Activated CD8-positive, alpha-beta memory T cell treated with anti-CD3 and anti-CD28 coated beads for 36 hours (primary cell): ENCODE measurements around the gene SH3BP5. TPM values are rescaled to one million over a fixed set of nuclear protein-coding genes. Genes with fewer than 3 reads are reported as not detected.

Experiments used
- CTCF ChIA-PET: fragments of 350-600 bp; sonication (Branson Sonifier 250); formaldehyde crosslinking; loops from one replicate; lab custom pipeline; 2021; ENCODE audit warnings: antibody characterized with exemption; lab: Charles Lee
- POLR2A ChIA-PET: fragments of 350-600 bp; sonication (Branson Sonifier 250); formaldehyde crosslinking; loops from one replicate; lab custom pipeline; 2021; ENCODE audit warnings: antibody characterized with exemption; lab: Charles Lee
- total RNA-seq, 2 experiments: library from RNA; stranded (reverse); gene quantifications; one replicate each; pipeline ENCODE4 v1.2.3, GENCODE V29; 2021

SH3BP5 gene
- total RNA-seq, 2 experiments from 2014 or later = 8.5 to 8.6 TPM

- CTCF ChIA-PET = interaction anchor here (2.5 kb wide), 1 partner anchor 11 kb away, joined by 9 read pairs; no protein-coding TSS in a partner anchor
- POLR2A ChIA-PET = no interaction called here
Measured at GRCh38 chr3:15256861-15257341, 75.5 kb downstream of the SH3BP5 start.

GRCh38 chr3:15255215-15255614 is 77.2 kb downstream of the SH3BP5 start:
- POLR2A ChIA-PET = no interaction called here

DNA sequence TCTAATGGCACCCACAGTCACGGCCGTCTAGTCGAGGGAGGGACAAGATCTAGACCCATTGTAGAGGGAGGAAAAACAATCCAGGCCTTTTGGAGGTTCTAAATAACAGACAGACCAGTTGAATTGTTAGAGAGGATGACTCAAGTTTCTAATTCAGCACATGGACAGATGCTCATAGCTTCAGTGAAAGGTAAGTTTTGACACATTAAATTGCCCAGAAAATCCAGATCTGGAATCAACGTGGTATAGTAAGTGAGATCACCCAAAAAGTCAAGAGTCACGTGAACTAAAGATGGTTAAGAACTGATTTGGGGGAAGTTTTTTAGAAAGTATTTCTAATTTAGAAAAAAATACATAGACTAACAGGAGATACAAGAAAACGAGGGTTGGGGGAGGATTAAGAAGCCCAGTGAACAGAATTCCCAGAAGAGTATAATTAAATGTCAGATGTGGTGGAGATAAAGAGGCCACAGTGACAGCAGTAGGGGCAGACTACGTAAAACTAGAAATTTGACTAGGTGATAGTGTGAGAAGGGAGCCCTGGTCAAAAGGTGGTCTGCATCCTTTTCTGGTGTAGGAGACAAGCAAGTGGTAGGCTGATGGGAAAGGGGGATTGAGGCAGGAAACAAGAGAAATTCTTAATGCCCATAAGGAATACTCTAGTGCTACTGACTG is 79.2 kb downstream of the SH3BP5 start:
- POLR2A ChIA-PET = no interaction called here
- CTCF ChIA-PET = no interaction called here

More at GRCh38 chr3:15255215-15255614, 77.2 kb downstream of the SH3BP5 start:
- CTCF ChIA-PET = interaction anchor here (0.8 kb wide), 1 partner anchor 9 kb away, joined by 3 read pairs; no protein-coding TSS in a partner anchor

DNA sequence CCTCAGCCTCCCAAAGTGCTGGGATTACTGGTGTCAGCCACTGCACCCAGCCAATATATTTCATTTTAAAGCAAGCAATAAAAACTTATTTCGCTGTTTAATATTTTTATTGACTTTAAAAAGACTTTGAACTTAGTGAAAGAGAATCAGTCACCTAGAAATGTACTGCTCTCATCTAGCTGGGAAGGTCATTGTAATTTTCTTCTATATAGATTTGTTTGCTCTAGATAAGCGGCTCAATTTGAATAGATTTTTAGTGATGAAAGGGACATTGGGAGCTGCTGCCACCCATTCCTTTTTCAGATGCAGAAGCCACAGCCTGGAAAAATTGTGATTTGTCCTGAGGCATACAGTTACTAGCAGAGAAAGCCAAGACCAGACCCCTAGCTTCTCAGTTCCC is 86.2 kb downstream of the SH3BP5 start:
- CTCF ChIA-PET = interaction anchor here (0.7 kb wide), 1 partner anchor 9 kb away, joined by 3 read pairs; no protein-coding TSS in a partner anchor
- POLR2A ChIA-PET = no interaction called here

- ChIA-PET POLR2A (no interaction called here), CTCF (interaction anchor here (0.7 kb wide), 1 partner anchor 162 kb away, joined by 3 read pairs; no protein-coding TSS in a partner anchor)
Measured at GRCh38 chr3:15243822-15244482, 88.4 kb downstream of the SH3BP5 start.

DNA sequence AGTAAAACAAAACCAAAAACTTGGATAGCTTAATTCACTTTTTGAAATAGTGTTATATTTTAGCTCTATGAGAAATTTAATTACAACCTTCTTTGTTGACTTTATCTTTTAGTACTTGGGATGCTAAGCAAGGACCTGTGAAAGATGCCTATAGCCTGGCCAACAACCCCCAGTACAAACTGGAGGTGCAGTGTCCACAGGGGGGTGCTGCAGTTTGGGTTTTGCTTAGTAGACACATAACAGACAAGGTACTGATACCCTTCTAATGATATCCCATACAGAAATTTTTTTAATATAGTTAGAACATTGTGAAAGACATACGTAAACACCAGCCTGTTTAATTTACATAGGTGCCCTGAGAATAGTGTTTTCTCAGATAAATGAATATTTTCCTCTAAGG is 91.0 kb downstream of the SH3BP5 start:
- ChIA-PET POLR2A (no interaction called here), CTCF (interaction anchor here (1.0 kb wide), 1 partner anchor 38 kb away, joined by 3 read pairs; no protein-coding TSS in a partner anchor)

DNA sequence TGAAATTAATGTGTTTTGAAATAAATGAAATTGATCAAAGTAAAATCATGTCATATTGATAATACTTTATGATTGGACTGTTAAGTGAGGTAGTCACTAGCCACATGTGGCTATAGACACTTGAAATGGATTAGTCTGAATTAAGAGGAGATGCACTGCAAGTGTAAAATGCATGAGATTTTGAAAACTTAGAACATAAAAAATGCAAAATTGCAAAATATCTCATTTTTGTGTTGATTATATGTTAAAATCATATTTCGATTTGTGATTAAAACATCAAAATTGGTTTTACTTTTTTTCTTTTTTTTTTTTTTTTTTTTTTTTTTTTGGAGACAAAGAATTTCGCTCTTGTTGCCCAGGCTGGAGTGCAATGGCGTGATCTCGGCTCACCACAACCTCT is 103.1 kb downstream of the SH3BP5 start:
- POLR2A ChIA-PET = no interaction called here
- CTCF ChIA-PET = no interaction called here

DNA sequence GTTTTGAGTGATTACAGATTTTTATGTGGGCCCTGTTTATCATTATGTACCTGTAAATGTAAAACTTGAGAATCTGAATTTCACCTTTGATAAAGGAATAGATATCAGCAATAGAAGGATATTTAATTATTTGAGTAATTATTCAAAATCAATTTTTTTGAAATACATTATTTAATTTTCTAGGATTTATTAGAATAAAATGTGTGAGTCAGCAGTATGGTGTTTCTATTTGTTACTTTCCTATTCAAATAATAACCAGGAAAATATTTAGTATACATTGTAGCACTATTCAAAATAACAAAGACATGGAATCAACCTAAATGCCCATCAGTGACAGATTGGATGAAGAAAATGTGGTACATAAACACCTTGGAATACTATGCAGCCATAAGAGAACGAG is 104.2 kb downstream of the SH3BP5 start:
- ChIA-PET CTCF (no interaction called here), POLR2A (no interaction called here)

GRCh38 chr3:15223685-15224572 is 108.5 kb downstream of the SH3BP5 start:
- ChIA-PET POLR2A (no interaction called here), CTCF (no interaction called here)

DNA sequence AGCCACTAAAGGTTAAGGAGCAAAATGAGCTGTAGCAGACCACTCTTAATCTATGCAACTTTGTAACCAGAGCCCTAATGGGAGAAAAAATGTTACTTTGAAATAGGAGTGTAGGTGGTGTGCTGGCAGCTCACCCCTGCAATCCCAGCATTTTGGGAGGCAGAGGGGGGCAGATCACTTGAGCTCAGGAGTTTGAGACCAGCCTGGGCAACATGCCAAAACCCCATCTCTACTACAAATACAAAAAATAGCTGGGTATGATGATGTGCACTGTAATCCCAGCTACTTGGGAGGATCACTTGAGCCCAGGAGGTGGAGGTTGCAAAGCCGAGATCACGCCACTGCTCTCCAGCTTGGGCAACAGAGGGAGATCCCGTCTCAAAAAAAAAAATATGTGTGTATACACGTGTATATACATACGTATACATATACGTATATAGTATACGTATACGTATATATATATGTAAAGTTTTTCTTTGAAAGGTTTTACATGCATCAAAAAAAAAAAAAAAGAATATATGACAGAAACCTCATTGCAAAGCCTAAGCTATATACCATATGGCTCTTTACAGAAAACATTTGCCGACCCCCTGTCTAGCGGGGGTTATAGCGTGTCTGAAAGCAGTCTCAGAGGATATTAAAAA is 110.7 kb downstream of the SH3BP5 start:
- ChIA-PET CTCF (interaction anchor here (1.2 to 1.8 kb wide), 2 partner anchors 12 to 18 kb away, joined by 3 to 13 read pairs; no protein-coding TSS in a partner anchor), POLR2A (no interaction called here)

- POLR2A ChIA-PET = no interaction called here
- CTCF ChIA-PET = interaction anchor here (1.8 kb wide), 1 partner anchor 17 kb away, joined by 13 read pairs; no protein-coding TSS in a partner anchor
Measured at GRCh38 chr3:15220661-15221060, 111.7 kb downstream of the SH3BP5 start.

DNA sequence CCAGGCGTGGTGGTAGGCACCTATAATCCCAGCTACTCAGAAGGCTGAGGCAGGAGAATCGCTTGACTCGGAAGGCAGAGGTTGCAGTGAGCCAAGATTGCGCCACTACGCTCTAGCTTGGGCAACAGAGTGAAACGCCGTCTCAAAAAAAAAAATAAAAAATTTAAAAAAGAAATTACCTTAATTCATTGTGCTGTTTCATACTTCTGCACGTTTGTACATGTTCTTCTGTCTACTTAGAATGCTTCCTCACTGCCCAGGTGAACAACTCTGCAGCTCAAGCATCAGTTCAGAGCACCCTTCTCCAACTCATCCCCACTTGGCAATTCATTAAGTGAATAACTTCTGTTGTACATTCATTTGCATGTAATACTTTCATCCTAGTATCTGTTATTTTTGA is 112.3 kb downstream of the SH3BP5 start:
- ChIA-PET CTCF (no interaction called here), POLR2A (no interaction called here)

- ChIA-PET CTCF (no interaction called here), POLR2A (no interaction called here)
Measured at GRCh38 chr3:15218689-15219088, 113.7 kb downstream of the SH3BP5 start.

- CTCF ChIA-PET = interaction anchor here (0.6 kb wide), 1 partner anchor 120 kb away, joined by 5 read pairs; no protein-coding TSS in a partner anchor
- POLR2A ChIA-PET = no interaction called here
Measured at GRCh38 chr3:15217841-15218267, 114.5 kb downstream of the SH3BP5 start.

DNA sequence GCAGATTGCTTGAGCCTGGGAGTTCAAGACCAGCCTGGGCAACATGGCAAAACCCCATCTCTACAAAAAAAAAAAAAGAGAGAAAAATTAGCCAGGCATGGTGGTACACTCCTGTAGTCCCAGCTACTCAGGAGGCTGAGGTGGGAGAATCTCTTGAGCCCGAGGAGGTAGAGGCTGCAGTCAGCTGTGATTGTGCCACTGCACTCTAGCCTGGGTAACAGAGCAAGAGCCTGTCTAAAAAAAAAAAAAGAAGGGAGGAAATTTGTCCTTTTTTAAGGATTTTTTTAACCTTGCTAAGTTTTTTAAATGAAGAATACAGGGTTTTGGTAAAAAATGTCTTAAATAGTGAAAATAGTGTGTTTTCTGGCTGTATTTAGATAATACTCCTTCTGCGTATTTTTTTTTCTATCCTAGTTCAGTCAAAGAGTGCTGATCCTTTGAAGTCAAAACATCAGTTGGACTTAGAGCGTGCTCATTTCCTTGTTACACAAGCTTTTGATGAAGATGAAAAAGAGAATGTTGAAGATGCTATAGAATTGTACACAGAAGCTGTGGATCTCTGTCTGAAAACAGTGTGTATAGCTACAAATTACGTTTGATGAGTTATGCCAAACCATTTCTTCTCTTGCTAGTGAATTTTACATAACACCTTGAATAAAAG is 115.2 kb downstream of the SH3BP5 start:
- POLR2A ChIA-PET = no interaction called here
- CTCF ChIA-PET = no interaction called here

DNA sequence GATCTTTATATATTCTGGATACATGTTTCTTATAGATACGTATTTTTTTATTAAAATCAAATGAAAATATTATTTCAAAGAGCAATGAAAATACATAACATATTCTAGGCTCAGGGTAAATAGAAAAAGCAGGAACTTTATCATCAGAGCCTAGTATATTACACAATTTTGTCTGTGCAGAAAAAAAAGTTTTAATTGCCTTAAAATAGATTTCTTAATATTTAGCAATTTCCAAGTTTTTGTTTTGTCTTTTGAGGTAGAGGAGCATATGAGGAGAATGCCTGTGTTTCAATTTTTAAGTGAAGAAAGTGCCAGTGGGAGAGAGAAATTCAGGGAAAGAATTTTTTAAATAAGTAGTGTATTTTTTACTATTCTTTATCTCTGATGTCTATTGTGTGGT is 115.9 kb downstream of the SH3BP5 start:
- ChIA-PET POLR2A (no interaction called here), CTCF (no interaction called here)

DNA sequence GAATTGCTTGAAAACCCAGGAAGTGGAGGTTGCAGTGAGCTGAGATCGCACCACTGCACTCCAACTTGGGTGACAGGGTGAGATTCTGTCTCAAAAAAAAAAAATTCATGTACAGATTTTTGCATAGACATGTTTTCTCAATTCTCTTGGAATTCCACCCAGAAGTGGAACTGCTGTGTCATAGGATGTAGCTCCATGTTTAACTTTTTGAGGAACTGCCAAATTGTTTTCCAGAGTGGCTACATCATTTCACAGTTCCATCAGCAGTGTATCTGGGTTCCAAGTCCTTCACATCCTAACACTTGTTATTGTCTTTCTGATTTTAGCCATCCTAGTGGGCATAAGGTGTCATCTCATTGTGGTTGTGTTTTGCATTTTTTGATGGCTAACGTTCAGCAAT is 116.4 kb downstream of the SH3BP5 start:
- ChIA-PET CTCF (no interaction called here), POLR2A (no interaction called here)

DNA sequence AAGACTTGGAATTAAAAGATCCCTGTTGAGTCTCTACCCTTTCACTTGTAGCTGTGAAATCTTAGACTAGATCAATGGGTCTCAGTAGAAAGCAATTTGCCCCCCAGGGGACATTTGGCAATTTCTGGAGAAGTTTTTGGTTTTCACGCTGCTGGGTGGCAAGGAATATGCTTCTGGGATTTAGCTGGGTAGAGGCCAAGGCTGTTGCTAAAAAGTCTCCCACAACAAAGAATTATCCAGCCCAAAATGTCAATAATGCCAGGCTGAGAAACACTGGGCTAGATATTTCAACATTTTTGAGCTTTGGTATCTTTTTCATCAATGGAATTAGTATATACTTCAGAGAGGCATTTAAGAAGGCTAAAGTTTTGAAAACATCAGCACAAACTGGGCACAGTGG is 117.6 kb downstream of the SH3BP5 start:
- POLR2A ChIA-PET = no interaction called here
- CTCF ChIA-PET = interaction anchor here (0.8 kb wide), 1 partner anchor 190 kb away, joined by 3 read pairs; no protein-coding TSS in a partner anchor
